ENCODE data around the gene CDC34. TPM values are rescaled to one million over a fixed set of nuclear protein-coding genes. Genes with fewer than 3 reads are reported as not detected.

The CDC34 gene
- total RNA-seq, 2 experiments from 2014 or later = 38.5 to 43.4 TPM

GRCh38 chr19:506404-507285, 24.9 kb upstream of the CDC34 start:
- Mint-ChIP-seq H3K9me3 (no peaks in the 10 kb centered on the region), H3K27me3 (no peaks in the 10 kb centered on the region), H3K36me3 (ENCODE audit: low read depth) (peaks cover 17% of the 10 kb centered on the region), H3K4me1 (ENCODE audit: low read depth) (peaks cover 37% of the 10 kb centered on the region), H3K4me3 (peak overlapping the region; percentile 98), H3K27ac (peak overlapping the region; percentile 94)
- Histone ChIP-seq H3K9me3 (ENCODE audit: control insufficient read depth in 1 of 2, insufficient read depth in 1 of 2, low read length in 2 of 2) (no peaks in the 10 kb centered on the region), H3K4me1 (ENCODE audit: insufficient read depth, low read length) (peaks cover 55% of the 10 kb centered on the region), H3K27ac (ENCODE audit: low read depth in 1 of 2, low read length in 2 of 2) (peak overlapping the region; percentile 88 to 99), H3K4me3 (ENCODE audit: low read length) (peak overlapping the region; percentile 91), H3K27me3 (ENCODE audit: control insufficient read depth in 1 of 2, insufficient read depth in 2 of 2, low read length in 2 of 2) (no peaks in the 10 kb centered on the region), H3K36me3 (ENCODE audit: insufficient read depth, low read length) (peaks cover 9% of the 10 kb centered on the region)
- DNase-seq (peak; percentile 85 to 98 (median 92)), ATAC-seq (ENCODE audit: poor library complexity) (peak; percentile 52)
- POLR2A ChIA-PET = interaction anchor here (0.8 to 2.0 kb wide), 11 partner anchors 9 to 174 kb away, joined by 3 to 34 read pairs (median 4); partner anchors contain the start of genes CDC34 and RNF126
- peak; percentile 99 for TF ChIP-seq CTCF (IDR thresholded peaks at IDR 0.05)
- intact Hi-C loops (cut with DNase I, micrococcal nuclease) = loop anchor here (1.0 to 10.0 kb wide), 9 partner anchors 17 to 291 kb away; partner anchors contain the start of genes BSG (in 2 of the 2), CDC34 (in 1 of the 2), MIER2 (in 1 of the 2) and PLPP2 (in 1 of the 2)
- CTCF ChIA-PET = interaction anchor here (0.6 to 2.0 kb wide), 16 partner anchors 9 to 173 kb away, joined by 3 to 25 read pairs (median 4); partner anchors contain the start of genes CDC34, MADCAM1 and MIER2

GRCh38 chr19:507286-508203, 24.0 kb upstream of the CDC34 start, which contains the start of gene TPGS1:
TSS of gene TPGS1 (plus strand) at chr19:507497. CDS start at chr19:507507, 10 bp downstream.
- ATAC-seq (ENCODE audit: poor library complexity) = peak; percentile 49
- peak within 1 kb of the TSS; percentile 94 for H3K27ac Mint-ChIP-seq
- H3K36me3 ChIP-seq (ENCODE audit: insufficient read depth, low read length) = peaks cover 9% of the 10 kb centered on the region
- POLR2A ChIA-PET = interaction anchor here (0.9 to 2.0 kb wide), 8 partner anchors 10 to 155 kb away, joined by 3 to 34 read pairs (median 4); partner anchors contain the start of genes CDC34 and RNF126
- H3K4me1 ChIP-seq (ENCODE audit: insufficient read depth, low read length) = peaks cover 64% of the 10 kb centered on the region
- peak within 1 kb of the TSS; percentile 98 for H3K4me3 Mint-ChIP-seq
- H3K4me1 Mint-ChIP-seq (ENCODE audit: low read depth) = peaks cover 43% of the 10 kb centered on the region
- no peak for TF ChIP-seq CTCF (IDR thresholded peaks at IDR 0.05)
- H3K4me3 ChIP-seq (ENCODE audit: low read length) = peak within 1 kb of the TSS; percentile 91
- no peaks in the 10 kb centered on the region for H3K27me3 Mint-ChIP-seq
- H3K9me3 ChIP-seq (ENCODE audit: control insufficient read depth in 1 of 2, insufficient read depth in 1 of 2, low read length in 2 of 2) = no peaks in the 10 kb centered on the region
- H3K9me3 Mint-ChIP-seq = no peaks in the 10 kb centered on the region
- intact Hi-C loops (cut with DNase I, micrococcal nuclease) = loop anchor here (1.0 to 10.0 kb wide), 7 partner anchors 19 to 290 kb away; partner anchors contain the start of genes BSG (in 2 of the 2), CDC34 (in 1 of the 2), MIER2 (in 1 of the 2) and PLPP2 (in 1 of the 2)
- DNase-seq = peak; percentile 50 to 94 (median 80)
- peaks cover 17% of the 10 kb centered on the region for H3K36me3 Mint-ChIP-seq (ENCODE audit: low read depth)
- H3K27ac ChIP-seq (ENCODE audit: low read depth in 1 of 2, low read length in 2 of 2) = peak within 1 kb of the TSS; percentile 88 to 99
- no peaks in the 10 kb centered on the region for H3K27me3 ChIP-seq (ENCODE audit: control insufficient read depth in 1 of 2, insufficient read depth in 2 of 2, low read length in 2 of 2)
- CTCF ChIA-PET = interaction anchor here (1.0 to 2.0 kb wide), 13 partner anchors 10 to 172 kb away, joined by 3 to 25 read pairs (median 6); partner anchors contain the start of genes CDC34, MADCAM1 and MIER2
